ENCODE measurements around the gene KLHDC8A.
"Not testable (repeated sequence)": the region's sequence is repeated elsewhere in the genome, so short reads cannot be mapped to it uniquely, and the experiment has no call there.

Gene KLHDC8A

GRCh38 chr1:205317311-205317917 is 39.3 kb downstream of the KLHDC8A start:
- peak; percentile 94 for DNase-seq

- no peak for DNase-seq
Observed at GRCh38 chr1:205316161-205316566, 40.6 kb downstream of the KLHDC8A start.

DNA sequence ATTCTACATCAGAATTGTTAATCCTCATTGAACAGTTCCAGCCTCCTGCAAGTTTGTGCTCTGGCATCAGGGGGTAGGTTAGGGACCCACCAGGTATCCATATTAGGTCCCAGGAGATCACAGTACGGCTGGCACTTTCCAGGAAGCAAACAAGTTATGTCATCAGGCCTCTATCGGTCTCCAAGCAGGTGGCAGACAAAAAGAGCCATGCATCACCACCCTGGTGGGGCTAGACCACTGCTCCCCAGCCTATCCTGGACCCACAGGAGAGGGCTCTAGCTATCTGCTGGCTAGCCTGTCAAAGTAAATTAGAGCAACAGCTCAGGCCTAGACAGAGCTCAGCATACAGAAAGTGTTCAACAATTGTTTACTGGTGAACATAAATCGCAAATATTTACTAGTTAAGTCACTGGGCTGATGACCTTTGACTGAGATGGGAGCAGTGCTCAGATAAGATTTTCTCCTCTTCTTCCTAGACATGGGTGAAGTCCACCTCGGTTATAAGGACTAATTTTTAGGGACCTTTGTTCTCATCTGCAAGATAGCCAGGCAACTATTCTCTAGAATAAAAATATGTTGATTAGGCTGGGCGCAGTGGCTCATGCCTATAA is 41.6 kb downstream of the KLHDC8A start:
- peak; percentile 80 for DNase-seq

- DNase-seq: peak; percentile 89
Observed at GRCh38 chr1:205313563-205314308, 43.0 kb downstream of the KLHDC8A start.

DNA sequence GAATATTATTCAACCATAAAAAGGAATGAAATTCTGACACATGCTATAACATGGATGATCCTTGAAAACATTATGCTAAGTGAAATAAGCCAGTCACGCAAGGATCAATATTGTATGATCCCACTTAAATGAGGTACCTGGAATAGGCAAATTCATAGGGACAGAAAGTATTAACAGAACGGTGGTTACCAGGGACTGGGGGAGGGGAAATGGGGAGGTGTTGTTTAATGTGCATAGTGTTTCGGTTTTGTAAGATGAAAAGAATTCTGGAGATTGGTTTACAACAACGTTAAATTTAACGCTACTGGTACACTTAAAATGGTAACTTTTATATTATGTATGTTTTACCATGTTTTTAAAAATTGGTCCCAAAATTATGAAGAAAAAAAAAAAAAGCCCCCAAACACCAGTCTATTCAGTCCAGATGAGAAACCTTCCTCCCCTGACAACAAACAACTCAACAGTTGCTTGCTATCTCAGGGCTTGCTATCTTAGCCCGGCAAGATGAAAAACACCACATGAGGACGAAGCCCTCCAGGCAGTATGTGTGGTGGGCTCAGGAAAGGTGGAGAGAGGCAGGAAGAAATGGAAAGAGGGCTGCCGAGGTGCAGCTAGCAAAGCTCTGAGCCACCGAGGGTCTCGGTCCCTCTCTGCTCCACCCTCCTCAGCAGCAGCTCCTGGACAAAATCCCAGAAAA is 43.7 kb downstream of the KLHDC8A start:
- no peak for DNase-seq

DNA sequence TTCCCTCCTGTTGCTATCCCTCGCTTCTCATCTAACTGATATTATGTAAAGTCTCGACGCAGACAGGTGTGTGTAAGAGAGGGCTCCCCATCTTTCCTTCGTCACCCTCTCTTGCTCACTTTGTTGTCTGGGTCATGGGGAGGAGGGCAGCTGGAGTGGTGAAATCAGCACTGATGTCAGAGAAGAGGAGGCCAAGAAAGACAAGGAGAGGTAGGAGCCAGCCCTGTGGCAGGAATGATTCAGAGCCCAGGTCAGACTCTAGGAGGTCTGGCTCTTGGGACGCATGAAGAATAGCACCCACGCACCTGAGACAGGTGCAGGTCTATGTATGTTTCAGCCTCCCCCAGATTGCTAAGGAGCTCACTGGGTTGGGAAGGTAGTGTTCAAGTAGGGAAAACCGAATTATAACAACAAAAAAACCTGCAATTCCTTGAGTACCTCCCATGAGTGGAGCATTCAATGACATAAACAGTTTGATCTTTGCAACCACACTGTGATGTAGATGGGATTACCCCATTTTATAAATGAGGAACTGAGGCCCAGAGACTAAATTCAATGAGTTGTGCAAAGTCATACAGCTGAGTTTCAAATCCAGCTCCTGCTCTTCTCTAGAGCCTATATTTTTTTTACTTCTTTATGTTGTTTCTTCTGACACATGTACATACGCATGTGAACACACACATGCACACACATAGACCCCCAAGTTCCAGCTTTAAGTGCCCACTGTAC is 45.6 kb downstream of the KLHDC8A start:
- DNase-seq: no peak

GRCh38 chr1:205309741-205310140 is 47.0 kb downstream of the KLHDC8A start:
- no peak for DNase-seq

DNA sequence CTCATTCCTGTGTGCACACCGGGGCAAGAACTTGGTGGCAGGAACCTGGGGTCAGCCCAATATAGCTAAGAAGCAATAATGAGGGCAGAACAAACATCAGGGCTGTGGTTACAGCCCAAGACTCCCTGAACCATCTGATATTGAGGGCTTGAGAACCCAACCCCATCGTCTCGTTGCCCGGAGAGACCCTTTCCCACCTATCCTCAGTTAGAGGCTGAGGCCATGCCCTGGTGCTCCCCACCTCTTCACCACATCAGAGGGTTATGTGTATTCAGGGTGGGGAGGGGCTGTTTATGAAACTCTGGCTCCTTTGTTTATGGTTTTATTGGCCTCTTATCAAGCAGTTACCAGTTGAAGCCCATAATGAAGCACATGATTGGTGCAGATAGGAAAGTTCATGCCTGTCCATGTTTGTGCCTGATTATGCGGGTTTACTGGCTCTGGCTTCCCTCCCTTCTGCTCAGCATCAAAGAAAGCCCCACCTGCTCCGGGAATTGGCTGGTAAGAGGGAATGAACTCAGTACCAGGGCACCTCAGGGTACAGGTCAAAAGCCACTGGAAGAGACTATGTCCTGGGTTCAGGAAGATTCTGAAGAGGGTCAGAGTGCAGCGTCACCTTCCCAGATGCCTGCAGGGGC is 49.7 kb downstream of the KLHDC8A start:
- no peak for DNase-seq

- no peak for DNase-seq
Observed at GRCh38 chr1:205304695-205305070, 52.0 kb downstream of the KLHDC8A start.

GRCh38 chr1:205304046-205304694 is 52.6 kb downstream of the KLHDC8A start:
- no peak for DNase-seq

DNA sequence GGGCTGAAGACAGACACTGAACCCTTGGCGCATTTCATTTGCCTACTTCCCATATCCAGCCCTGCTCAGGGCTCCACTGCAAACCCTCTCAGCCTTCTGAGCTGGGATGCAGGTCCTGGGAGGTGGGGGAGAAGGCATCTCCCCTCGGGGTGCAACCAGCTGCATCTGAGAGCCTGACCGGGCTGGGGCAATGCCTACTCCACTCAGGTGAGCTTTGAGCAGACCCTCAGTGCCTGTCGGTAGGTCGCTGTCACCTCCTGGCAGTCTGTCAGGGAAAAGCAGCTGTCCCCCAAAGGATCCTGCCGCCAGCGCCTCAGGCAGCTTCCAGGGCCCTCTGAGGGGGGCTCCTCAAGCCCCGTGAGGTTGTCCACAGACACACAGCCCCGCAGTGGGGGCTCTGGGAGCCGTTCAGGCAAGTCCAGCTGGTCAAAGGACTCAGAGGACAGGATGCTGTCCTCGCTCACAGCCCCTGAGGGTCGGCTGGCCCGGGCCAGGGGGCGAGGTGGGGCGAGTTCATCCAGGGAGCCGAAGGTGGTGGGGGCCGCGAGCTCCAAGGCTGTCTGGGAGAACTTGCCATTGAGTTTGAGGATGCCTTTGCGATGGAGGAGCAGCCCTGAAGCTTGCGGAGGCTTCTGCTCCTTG is 53.4 kb downstream of the KLHDC8A start:
- no peak for DNase-seq

DNA sequence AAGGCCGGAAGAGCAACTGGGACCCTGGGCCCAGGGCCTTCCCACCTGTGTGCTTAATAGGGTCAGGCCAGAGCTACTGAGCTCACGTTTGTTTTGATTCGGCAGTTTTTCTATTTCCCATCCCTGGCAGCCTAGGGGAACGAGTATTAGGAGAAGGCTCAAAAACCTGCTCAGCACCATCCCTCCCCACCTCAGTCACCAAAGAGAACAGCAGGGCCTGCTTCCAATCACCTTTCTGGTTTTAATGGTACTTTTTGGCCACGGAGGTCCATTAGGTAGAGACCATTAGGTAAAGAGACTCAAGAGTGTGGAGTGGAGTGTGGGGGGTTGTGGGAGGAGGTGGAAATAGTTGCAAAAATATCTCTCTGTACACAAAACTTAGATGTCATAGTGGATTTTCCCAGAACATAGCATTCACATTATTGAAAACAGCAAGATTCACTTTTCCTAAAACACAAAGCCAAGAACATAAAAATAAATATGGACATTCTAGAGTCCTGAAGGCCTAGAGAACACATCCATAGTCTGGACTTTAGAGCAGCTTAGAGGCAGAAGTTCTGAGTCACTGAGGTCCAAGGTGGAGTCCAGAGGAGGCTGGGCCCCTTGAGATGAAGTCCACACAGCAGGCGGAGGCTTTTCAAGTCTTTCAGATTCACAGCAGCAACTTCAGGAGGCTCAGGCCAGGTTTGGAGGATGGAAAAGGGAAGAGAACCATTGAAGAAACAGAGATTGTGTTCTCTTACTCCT is 54.7 kb downstream of the KLHDC8A start:
- no peak for DNase-seq

DNA sequence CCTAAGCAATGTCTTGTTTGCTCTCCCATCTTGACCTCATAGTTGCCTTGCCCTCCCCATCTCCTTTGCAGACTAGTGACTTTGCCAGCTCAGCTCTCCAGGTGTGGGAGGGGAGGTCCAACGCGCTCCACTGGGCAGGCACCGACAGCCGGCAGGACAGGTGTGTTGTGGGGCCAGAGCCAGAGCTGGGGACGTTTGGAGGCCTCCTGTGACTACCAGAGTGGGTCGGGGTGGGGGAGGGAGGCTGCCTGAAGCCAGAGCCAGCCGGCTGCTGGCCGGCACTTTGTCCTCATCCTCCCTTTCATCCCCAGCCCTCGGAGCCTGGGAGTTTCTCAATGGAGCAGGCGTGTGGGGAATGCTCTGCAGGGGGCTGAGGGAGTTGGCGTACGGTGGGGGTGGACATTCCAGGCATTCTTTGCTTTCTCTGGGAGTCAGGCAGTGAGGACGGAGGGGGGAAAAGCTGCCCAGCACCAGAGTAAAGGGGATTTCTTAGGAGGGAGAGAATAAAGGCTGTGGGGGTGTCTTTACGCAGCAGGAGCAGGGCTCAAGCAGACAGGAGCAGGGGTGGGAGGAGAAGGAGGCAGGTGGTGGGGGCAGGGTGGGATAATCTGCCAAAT is 55.4 kb downstream of the KLHDC8A start:
- DNase-seq: peak; percentile 22

DNA sequence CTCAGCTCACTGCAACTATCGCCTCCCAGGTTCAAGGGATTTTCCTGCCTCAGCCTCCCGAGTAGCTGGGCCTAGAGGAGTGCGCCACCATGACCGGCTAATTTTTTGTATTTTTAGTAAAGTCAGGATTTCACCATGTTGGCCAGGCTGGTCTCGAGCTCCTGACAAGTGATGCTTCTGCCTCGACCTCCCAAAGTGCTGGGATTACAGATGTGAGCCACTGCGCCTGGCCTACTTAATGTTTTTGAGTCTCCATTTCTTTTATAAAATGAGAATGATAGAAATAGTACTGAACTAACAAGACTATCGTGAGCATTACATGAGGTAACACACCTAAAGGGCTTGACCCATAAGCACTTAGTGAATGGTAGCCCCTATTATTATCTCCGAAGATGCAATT is 56.6 kb downstream of the KLHDC8A start:
- DNase-seq: no peak

GRCh38 chr1:205298191-205298994 is 58.3 kb downstream of the KLHDC8A start:
- DNase-seq: peak; percentile 34

DNA sequence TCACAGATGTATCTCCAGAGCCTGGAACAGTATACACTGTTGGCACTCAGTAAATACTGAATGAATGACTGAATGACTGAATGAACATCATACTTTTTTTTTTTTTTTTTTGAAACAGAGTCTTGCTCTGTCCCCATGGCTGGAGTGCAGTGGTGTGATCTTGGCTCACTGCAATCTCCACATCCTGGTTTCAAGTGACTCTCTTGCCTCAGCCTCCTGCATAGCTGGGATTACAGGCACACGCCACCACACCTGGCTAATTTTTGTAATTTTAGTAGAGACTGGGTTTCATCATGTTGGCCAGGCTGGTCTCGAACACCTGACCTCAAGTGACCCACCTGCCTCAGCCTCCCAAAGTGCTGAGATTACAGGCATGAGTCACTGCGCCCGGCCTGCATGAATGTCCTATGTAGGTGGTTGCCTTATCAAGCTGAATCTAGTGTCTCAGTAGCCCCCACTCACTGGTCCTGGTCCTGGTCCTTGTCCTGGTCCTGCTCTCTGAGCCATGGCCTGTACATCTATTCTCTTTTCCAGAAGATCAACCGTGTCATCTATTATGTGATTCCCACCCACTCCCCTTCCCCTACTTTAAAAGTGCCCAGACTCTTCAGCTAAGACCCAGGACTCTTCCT is 59.1 kb downstream of the KLHDC8A start:
- DNase-seq: not testable (repeated sequence)

GRCh38 chr1:205296154-205296553 is 60.6 kb downstream of the KLHDC8A start:
- no peak for DNase-seq

GRCh38 chr1:205294934-205295333 is 61.8 kb downstream of the KLHDC8A start:
- DNase-seq: no peak
